Measurements from ENCODE around the gene PIEZO2. TPM values are rescaled to one million over a fixed set of nuclear protein-coding genes. Genes with fewer than 3 reads are reported as not detected.

Gene PIEZO2
- total RNA-seq, 1 donor from 2014 or later, result 20.4 TPM

DNA sequence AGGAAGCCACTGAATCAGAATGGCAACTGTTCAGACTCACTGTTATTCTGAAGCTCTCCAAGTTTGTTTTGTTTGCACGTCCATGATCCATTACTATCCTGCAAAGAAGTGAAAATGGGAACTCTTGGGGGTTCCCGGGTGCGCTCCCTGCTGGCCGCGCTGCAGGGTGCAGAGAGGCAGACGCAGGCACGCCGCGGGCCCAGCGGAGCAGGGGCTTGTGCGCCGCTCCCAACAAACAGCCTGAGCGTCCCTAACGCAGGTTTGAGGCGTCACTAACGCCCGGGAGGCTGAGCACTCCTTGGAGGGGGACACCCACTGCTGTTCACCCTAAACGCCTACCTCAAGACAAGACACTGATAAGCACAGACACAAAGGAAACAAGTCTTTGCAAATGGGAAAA lies 14.3 kb upstream of the PIEZO2 start:
- ATAC-seq (peak; percentile 86), DNase-seq (no peak)
- H3K4me3 ChIP-seq, result no peak overlapping the region
- H3K27ac ChIP-seq, result no peak overlapping the region
- no peaks in the 10 kb centered on the region for H3K36me3 ChIP-seq
- TF ChIP-seq CTCF (IDR thresholded peaks at IDR 0.05), result peak; percentile 53
- peaks cover 4% of the 10 kb centered on the region for H3K27me3 ChIP-seq
- H3K4me1 ChIP-seq, result no peaks in the 10 kb centered on the region
- intact Hi-C loops (cut with DNase I), result no loop called here
- no peaks in the 10 kb centered on the region for H3K9me3 ChIP-seq

- H3K27me3 ChIP-seq, result peaks cover 4% of the 10 kb centered on the region
- intact Hi-C loops (cut with DNase I), result no loop called here
- H3K4me1 ChIP-seq, result no peaks in the 10 kb centered on the region
- TF ChIP-seq CTCF (IDR thresholded peaks at IDR 0.05), result no peak
- ATAC-seq (no peak), DNase-seq (no peak)
- H3K36me3 ChIP-seq, result no peaks in the 10 kb centered on the region
- H3K27ac ChIP-seq, result no peak overlapping the region
- H3K9me3 ChIP-seq, result no peaks in the 10 kb centered on the region
- no peak overlapping the region for H3K4me3 ChIP-seq
These were observed 13.5 kb upstream of the PIEZO2 start for GRCh38 chr18:11162889-11163288.

DNA sequence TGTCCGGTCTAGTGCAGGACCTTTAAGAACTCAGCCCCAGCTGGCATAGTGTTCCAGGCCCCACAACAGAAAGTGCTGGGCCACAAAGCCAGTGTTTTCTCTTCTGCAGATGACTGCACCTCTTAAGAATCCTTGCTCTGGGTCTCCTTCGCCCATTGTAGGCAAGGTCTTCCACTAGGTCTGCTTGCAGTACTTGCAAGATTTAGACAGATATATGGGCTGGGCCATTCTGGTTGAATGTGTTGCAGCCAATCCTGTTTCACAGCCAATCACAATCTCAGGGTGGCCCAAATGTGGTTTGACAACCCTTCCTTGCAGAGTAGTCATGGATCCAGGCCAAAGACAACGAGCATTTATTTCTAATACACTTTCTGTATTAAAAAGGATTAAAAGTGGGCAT lies 13.1 kb upstream of the PIEZO2 start:
- TF ChIP-seq CTCF (IDR thresholded peaks at IDR 0.05), result no peak
- no peak for ATAC-seq
- no peak overlapping the region for H3K4me3 ChIP-seq
- no peaks in the 10 kb centered on the region for H3K36me3 ChIP-seq
- intact Hi-C loops (cut with DNase I), result no loop called here
- no peaks in the 10 kb centered on the region for H3K4me1 ChIP-seq
- no peaks in the 10 kb centered on the region for H3K9me3 ChIP-seq
- H3K27me3 ChIP-seq, result peaks cover 4% of the 10 kb centered on the region
- no peak for DNase-seq
- no peak overlapping the region for H3K27ac ChIP-seq

- H3K27me3 ChIP-seq, result peaks cover 4% of the 10 kb centered on the region
- intact Hi-C loops (cut with DNase I), result no loop called here
- no peaks in the 10 kb centered on the region for H3K4me1 ChIP-seq
- ATAC-seq (no peak), DNase-seq (no peak)
- H3K4me3 ChIP-seq, result no peak overlapping the region
- no peaks in the 10 kb centered on the region for H3K36me3 ChIP-seq
- no peak for TF ChIP-seq CTCF (IDR thresholded peaks at IDR 0.05)
- H3K27ac ChIP-seq, result no peak overlapping the region
- no peaks in the 10 kb centered on the region for H3K9me3 ChIP-seq
These were observed 10.9 kb upstream of the PIEZO2 start for GRCh38 chr18:11160313-11160712.

GRCh38 chr18:11159844-11160243 lies 10.5 kb upstream of the PIEZO2 start:
- no peak for DNase-seq
- H3K36me3 ChIP-seq, result no peaks in the 10 kb centered on the region
- H3K9me3 ChIP-seq, result no peaks in the 10 kb centered on the region
- TF ChIP-seq CTCF (IDR thresholded peaks at IDR 0.05), result no peak
- H3K4me1 ChIP-seq, result no peaks in the 10 kb centered on the region
- H3K4me3 ChIP-seq, result no peak overlapping the region
- ATAC-seq, result no peak
- intact Hi-C loops (cut with DNase I), result no loop called here
- peaks cover 4% of the 10 kb centered on the region for H3K27me3 ChIP-seq
- H3K27ac ChIP-seq, result no peak overlapping the region

GRCh38 chr18:11156978-11157377 lies 7.6 kb upstream of the PIEZO2 start:
- ATAC-seq, result no peak
- no peak overlapping the region for H3K4me3 ChIP-seq
- no peaks in the 10 kb centered on the region for H3K4me1 ChIP-seq
- intact Hi-C loops (cut with DNase I), result no loop called here
- peaks cover 4% of the 10 kb centered on the region for H3K27me3 ChIP-seq
- DNase-seq, result no peak
- H3K9me3 ChIP-seq, result no peaks in the 10 kb centered on the region
- no peak for TF ChIP-seq CTCF (IDR thresholded peaks at IDR 0.05)
- no peak overlapping the region for H3K27ac ChIP-seq
- no peaks in the 10 kb centered on the region for H3K36me3 ChIP-seq

Data from upper lobe of right lung (tissue), 1 donor.